GM21825 (cell line): ENCODE results near the gene BBS10.
"Not testable (repeated sequence)": the region's sequence is repeated elsewhere in the genome, so short reads cannot be mapped to it uniquely, and the experiment has no call there.

Experiments
- ATAC-seq: cut with Tn5 transposase; IDR thresholded peaks from one replicate; pipeline ENCODE4 v1.9.1; 2021; ENCODE audit warnings: mild to moderate bottlenecking, moderate library complexity; ENCODE audit not compliant: unreplicated experiment

Gene BBS10

GRCh38 chr12:76348079-76348901, at the start of gene BBS10:
TSS of gene BBS10 (minus strand) at chr12:76348415. CDS start at chr12:76348358, 57 bp downstream.
- peak; percentile 99 for ATAC-seq

- ATAC-seq = no peak
Observed at GRCh38 chr12:76391461-76391860, 43.2 kb upstream of the BBS10 start.

GRCh38 chr12:76387614-76388013, 39.4 kb upstream of the BBS10 start:
- no peak for ATAC-seq

- ATAC-seq = no peak
Observed at GRCh38 chr12:76384560-76384959, 36.3 kb upstream of the BBS10 start.

GRCh38 chr12:76383988-76384387, 35.8 kb upstream of the BBS10 start:
- ATAC-seq = no peak

- ATAC-seq = no peak
Observed at GRCh38 chr12:76379261-76379660, 31.0 kb upstream of the BBS10 start.

- not testable (repeated sequence) for ATAC-seq
Observed at GRCh38 chr12:76376876-76377275, 28.7 kb upstream of the BBS10 start.

- ATAC-seq = no peak
Observed at GRCh38 chr12:76375939-76376338, 27.7 kb upstream of the BBS10 start.

GRCh38 chr12:76375470-76375869, 27.3 kb upstream of the BBS10 start:
- no peak for ATAC-seq

- ATAC-seq = no peak
Observed at GRCh38 chr12:76374386-76375020, 26.3 kb upstream of the BBS10 start.

GRCh38 chr12:76368230-76368629, 20.0 kb upstream of the BBS10 start:
- ATAC-seq = no peak

- no peak for ATAC-seq
Observed at GRCh38 chr12:76366163-76366562, 17.9 kb upstream of the BBS10 start.

GRCh38 chr12:76364131-76364530, 15.9 kb upstream of the BBS10 start:
- ATAC-seq = not testable (repeated sequence)

GRCh38 chr12:76360316-76360715, 12.1 kb upstream of the BBS10 start:
- ATAC-seq = no peak

- no peak for ATAC-seq
Observed at GRCh38 chr12:76356071-76356470, 7.9 kb upstream of the BBS10 start.

GRCh38 chr12:76346798-76347420, 1.3 kb downstream of the BBS10 start:
- peak; percentile 36 for ATAC-seq

- ATAC-seq = no peak
Observed at GRCh38 chr12:76346236-76346635, 2.0 kb downstream of the BBS10 start.

GRCh38 chr12:76345569-76345968, 2.6 kb downstream of the BBS10 start:
- ATAC-seq = no peak

GRCh38 chr12:76341436-76342030, 6.7 kb downstream of the BBS10 start:
- ATAC-seq = no peak

GRCh38 chr12:76340680-76341435, 7.4 kb downstream of the BBS10 start:
- ATAC-seq = no peak

- no peak for ATAC-seq
Observed at GRCh38 chr12:76337583-76337982, 10.6 kb downstream of the BBS10 start.
